SU-DHL-6 (cell line): Measurements from ENCODE around the gene CCDC73.

Experiments used
- CTCF ChIP-seq: fragments of 200-600 bp; sonication (generic); IDR thresholded peaks from one replicate; pipeline ENCODE4 v1.5.1; 2017; ENCODE audit warnings: antibody characterized with exemption, mild to moderate bottlenecking, low read length, moderate library complexity; ENCODE audit not compliant: insufficient read depth, poor library complexity, severe bottlenecking
- EZH2phosphoT487 ChIP-seq: fragments of 200-600 bp; sonication (generic), shearing (Covaris generic); conservative IDR thresholded peaks from 2 replicates; pipeline ENCODE4 v1.6.1; 2018; ENCODE audit warnings: mild to moderate bottlenecking, antibody characterized with exemption, low read length, moderate library complexity, mixed read lengths

- TF ChIP-seq CTCF = no peak
- TF ChIP-seq EZH2phosphoT487 = no peak
These were observed 210.8 kb downstream of the CCDC73 start, which contains the start of gene EIF3M for GRCh38 chr11:32583459-32584271.
